Activated CD4-positive, alpha-beta T cell treated with anti-CD3 and anti-CD28 coated beads for 36 hours (primary cell): ENCODE measurements around the gene SOX9. TPM values are rescaled to one million over a fixed set of nuclear protein-coding genes. Genes with fewer than 3 reads are reported as not detected.

Experiments used
- ATAC-seq: fragments of 200-7000 bp; cut with Tn5 transposase; one replicate; pipeline ENCODE4 v1.10.0; 2021; ENCODE audit warnings: mild to moderate bottlenecking, moderate library complexity
- CTCF ChIA-PET: fragments of 350-600 bp; sonication (Branson Sonifier 250); formaldehyde crosslinking; loops from one replicate; lab custom pipeline; 2021; ENCODE audit warnings: antibody characterized with exemption; lab: Charles Lee
- POLR2A ChIA-PET: fragments of 350-600 bp; sonication (Branson Sonifier 250); formaldehyde crosslinking; loops from one replicate; lab custom pipeline; 2021; ENCODE audit warnings: antibody characterized with exemption, inconsistent platforms; lab: Charles Lee
- DNase-seq: peaks from one replicate; pipeline ENCODE4 v3.0.0-alpha.2; 2020
- H3K27ac Mint-ChIP-seq: one replicate; pipeline ENCODE4 v1.8.0; 2021; ENCODE audit warnings: mixed read lengths
- H3K27me3 Mint-ChIP-seq: one replicate; pipeline ENCODE4 v1.8.0; 2021; ENCODE audit warnings: mixed read lengths
- H3K36me3 Mint-ChIP-seq: one replicate; pipeline ENCODE4 v1.8.0; 2021; ENCODE audit warnings: low read depth, mixed read lengths
- H3K4me1 Mint-ChIP-seq: one replicate; pipeline ENCODE4 v1.8.0; 2021; ENCODE audit warnings: mixed read lengths
- H3K4me3 Mint-ChIP-seq: one replicate; pipeline ENCODE4 v1.8.0; 2021; ENCODE audit warnings: mild to moderate bottlenecking, moderate library complexity, mixed read lengths
- H3K9me3 Mint-ChIP-seq: one replicate; pipeline ENCODE4 v1.8.0; 2021; ENCODE audit warnings: low read depth, mixed read lengths
- intact Hi-C, 2 experiments: fragments of 100-400 bp; cut with DNase I in 1 of 2; cut with micrococcal nuclease in 1 of 2; formaldehyde crosslinking; loops; one replicate each; pipeline versions ENCODE4 v1.14.2 to v1.15.1; 2022 to 2024; cut with DNase I, micrococcal nuclease
- total RNA-seq, 2 experiments: library from RNA; stranded (reverse); gene quantifications; one replicate each; pipeline ENCODE4 v1.2.3, GENCODE V29; 2021

SOX9 gene
- total RNA-seq, result not detected

- intact Hi-C loops, result loop anchor here in 1 of 2 experiments (5.0 kb wide), 1 partner anchor 422 kb away; no protein-coding TSS in a partner anchor
- H3K4me3 Mint-ChIP-seq, result peak within 1 kb of the TSS; percentile 35
- CTCF ChIA-PET, result interaction anchor here (0.7 kb wide), 1 partner anchor 649 kb away, joined by 3 read pairs; no protein-coding TSS in a partner anchor
These were observed at the start of gene SOX9 for GRCh38 chr17:72120642-72121163. SOX9 (plus strand) TSS chr17:72121020; CDS start chr17:72121392, 372 bp downstream.

GRCh38 chr17:72071330-72071729 lies 49.5 kb upstream of the SOX9 start:
- Mint-ChIP-seq H3K27me3 (peaks cover 1% of the 10 kb centered on the region), H3K36me3 (no peaks in the 10 kb centered on the region), H3K4me3 (no peak overlapping the region), H3K4me1 (no peaks in the 10 kb centered on the region), H3K9me3 (peaks cover 1% of the 10 kb centered on the region), H3K27ac (no peak overlapping the region)
- DNase-seq (no peak), ATAC-seq (no peak)
- ChIA-PET POLR2A (interaction anchor here (0.6 kb wide), 1 partner anchor 278 kb away, joined by 5 read pairs; no protein-coding TSS in a partner anchor), CTCF (interaction anchor here (0.6 kb wide), 1 partner anchor 1295 kb away, joined by 3 read pairs; no protein-coding TSS in a partner anchor)
- intact Hi-C loops, result loop anchor here in 1 of 2 experiments (5.0 kb wide), 1 partner anchor 306 kb away; no protein-coding TSS in a partner anchor

More at GRCh38 chr17:72120642-72121163, at the start of gene SOX9:
- Mint-ChIP-seq H3K27me3 (peaks cover 68% of the 10 kb centered on the region), H3K9me3 (no peaks in the 10 kb centered on the region), H3K4me1 (peaks cover 14% of the 10 kb centered on the region), H3K27ac (no peak within 1 kb of the TSS), H3K36me3 (no peaks in the 10 kb centered on the region)
- DNase-seq, result no peak
- POLR2A ChIA-PET, result no interaction called here
- no peak for ATAC-seq

- CTCF ChIA-PET, result interaction anchor here (0.6 to 1.2 kb wide), 2 partner anchors 10 to 12 kb away, joined by 3 to 4 read pairs; no protein-coding TSS in a partner anchor
- intact Hi-C loops, result no loop called here
These were observed 44.7 kb upstream of the SOX9 start for GRCh38 chr17:72075995-72076677.

GRCh38 chr17:72076678-72077030 lies 44.2 kb upstream of the SOX9 start:
- ChIA-PET POLR2A (no interaction called here), CTCF (interaction anchor here (0.6 kb wide), 1 partner anchor 13 kb away, joined by 3 read pairs; no protein-coding TSS in a partner anchor)
- H3K4me3 Mint-ChIP-seq, result no peak overlapping the region
- intact Hi-C loops, result no loop called here
- peaks cover 5% of the 10 kb centered on the region for H3K9me3 Mint-ChIP-seq
- DNase-seq, result no peak
- no peak overlapping the region for H3K27ac Mint-ChIP-seq
- no peak for ATAC-seq
- H3K4me1 Mint-ChIP-seq, result no peaks in the 10 kb centered on the region
- H3K27me3 Mint-ChIP-seq, result no peaks in the 10 kb centered on the region
- no peaks in the 10 kb centered on the region for H3K36me3 Mint-ChIP-seq

More at GRCh38 chr17:72075995-72076677, 44.7 kb upstream of the SOX9 start:
- POLR2A ChIA-PET, result no interaction called here
- Mint-ChIP-seq H3K4me1 (no peaks in the 10 kb centered on the region), H3K36me3 (no peaks in the 10 kb centered on the region), H3K9me3 (peaks cover 3% of the 10 kb centered on the region), H3K27me3 (no peaks in the 10 kb centered on the region), H3K4me3 (no peak overlapping the region), H3K27ac (no peak overlapping the region)
- DNase-seq (no peak), ATAC-seq (no peak)

- DNase-seq, result no peak
- H3K9me3 Mint-ChIP-seq, result peaks cover 5% of the 10 kb centered on the region
- H3K27me3 Mint-ChIP-seq, result no peaks in the 10 kb centered on the region
- intact Hi-C loops, result no loop called here
- no peaks in the 10 kb centered on the region for H3K36me3 Mint-ChIP-seq
- H3K4me3 Mint-ChIP-seq, result no peak overlapping the region
- no peak overlapping the region for H3K27ac Mint-ChIP-seq
- no peak for ATAC-seq
- CTCF ChIA-PET, result no interaction called here
- H3K4me1 Mint-ChIP-seq, result no peaks in the 10 kb centered on the region
- POLR2A ChIA-PET, result no interaction called here
These were observed 43.4 kb upstream of the SOX9 start for GRCh38 chr17:72077326-72077960.

- H3K36me3 Mint-ChIP-seq, result no peaks in the 10 kb centered on the region
- POLR2A ChIA-PET, result no interaction called here
These were observed 41.1 kb upstream of the SOX9 start for GRCh38 chr17:72079700-72080099.

GRCh38 chr17:72087876-72088275 lies 32.9 kb upstream of the SOX9 start:
- H3K27me3 Mint-ChIP-seq, result no peaks in the 10 kb centered on the region
- ATAC-seq (no peak), DNase-seq (no peak)
- ChIA-PET POLR2A (no interaction called here), CTCF (interaction anchor here (0.7 to 1.0 kb wide), 2 partner anchors 65 to 102 kb away, joined by 3 read pairs; no protein-coding TSS in a partner anchor)
- H3K36me3 Mint-ChIP-seq, result no peaks in the 10 kb centered on the region
- no peaks in the 10 kb centered on the region for H3K9me3 Mint-ChIP-seq
- no peaks in the 10 kb centered on the region for H3K4me1 Mint-ChIP-seq
- intact Hi-C loops, result no loop called here
- H3K27ac Mint-ChIP-seq, result no peak overlapping the region
- H3K4me3 Mint-ChIP-seq, result no peak overlapping the region

More at GRCh38 chr17:72079700-72080099, 41.1 kb upstream of the SOX9 start:
- peaks cover 5% of the 10 kb centered on the region for H3K9me3 Mint-ChIP-seq
- H3K27ac Mint-ChIP-seq, result no peak overlapping the region
- intact Hi-C loops, result no loop called here
- no peak for ATAC-seq
- CTCF ChIA-PET, result no interaction called here
- no peak overlapping the region for H3K4me3 Mint-ChIP-seq
- no peaks in the 10 kb centered on the region for H3K27me3 Mint-ChIP-seq
- DNase-seq, result no peak
- no peaks in the 10 kb centered on the region for H3K4me1 Mint-ChIP-seq

- ATAC-seq, result no peak
- H3K27ac Mint-ChIP-seq, result no peak overlapping the region
- no peaks in the 10 kb centered on the region for H3K4me1 Mint-ChIP-seq
- no peak overlapping the region for H3K4me3 Mint-ChIP-seq
- no peaks in the 10 kb centered on the region for H3K27me3 Mint-ChIP-seq
- intact Hi-C loops, result no loop called here
- CTCF ChIA-PET, result no interaction called here
- POLR2A ChIA-PET, result no interaction called here
- DNase-seq, result no peak
- no peaks in the 10 kb centered on the region for H3K36me3 Mint-ChIP-seq
- H3K9me3 Mint-ChIP-seq, result no peaks in the 10 kb centered on the region
These were observed 31.3 kb upstream of the SOX9 start for GRCh38 chr17:72089453-72089987.

GRCh38 chr17:72090108-72090507 lies 30.7 kb upstream of the SOX9 start:
- intact Hi-C loops, result no loop called here

GRCh38 chr17:72092710-72093322 lies 28.0 kb upstream of the SOX9 start:
- no peak overlapping the region for H3K4me3 Mint-ChIP-seq
- CTCF ChIA-PET, result no interaction called here
- ATAC-seq, result no peak

More at GRCh38 chr17:72090108-72090507, 30.7 kb upstream of the SOX9 start:
- DNase-seq (no peak), ATAC-seq (no peak)
- Mint-ChIP-seq H3K27ac (no peak overlapping the region), H3K4me3 (no peak overlapping the region), H3K27me3 (no peaks in the 10 kb centered on the region), H3K9me3 (no peaks in the 10 kb centered on the region), H3K36me3 (no peaks in the 10 kb centered on the region), H3K4me1 (no peaks in the 10 kb centered on the region)
- ChIA-PET CTCF (no interaction called here), POLR2A (no interaction called here)

GRCh38 chr17:72093707-72094106 lies 27.1 kb upstream of the SOX9 start:
- POLR2A ChIA-PET, result no interaction called here
- Mint-ChIP-seq H3K4me1 (no peaks in the 10 kb centered on the region), H3K27me3 (no peaks in the 10 kb centered on the region), H3K36me3 (no peaks in the 10 kb centered on the region), H3K27ac (no peak overlapping the region), H3K9me3 (no peaks in the 10 kb centered on the region), H3K4me3 (no peak overlapping the region)
- CTCF ChIA-PET, result no interaction called here
- intact Hi-C loops, result no loop called here
- DNase-seq, result no peak
- no peak for ATAC-seq

More at GRCh38 chr17:72092710-72093322, 28.0 kb upstream of the SOX9 start:
- Mint-ChIP-seq H3K27ac (no peak overlapping the region), H3K27me3 (no peaks in the 10 kb centered on the region), H3K36me3 (no peaks in the 10 kb centered on the region), H3K4me1 (no peaks in the 10 kb centered on the region), H3K9me3 (no peaks in the 10 kb centered on the region)
- POLR2A ChIA-PET, result no interaction called here
- intact Hi-C loops, result no loop called here
- no peak for DNase-seq
